Glutamatergic neuron (in vitro differentiated cells): Measurements from ENCODE around the gene GNG11. TPM values are rescaled to one million over a fixed set of nuclear protein-coding genes. Genes with fewer than 3 reads are reported as not detected.

Experiments
- DNase-seq: peaks from one replicate; pipeline ENCODE4 v3.0.0; 2022
- H3K27ac Mint-ChIP-seq: one replicate; pipeline ENCODE4 v1.8.0; 2020; ENCODE audit warnings: mild to moderate bottlenecking, mixed read lengths, inconsistent platforms; ENCODE audit not compliant: unreplicated experiment
- H3K27me3 Mint-ChIP-seq: one replicate; pipeline ENCODE4 v1.8.0; 2020; ENCODE audit warnings: mild to moderate bottlenecking, moderate library complexity, mixed read lengths, inconsistent platforms; ENCODE audit not compliant: unreplicated experiment
- H3K36me3 Mint-ChIP-seq: one replicate; pipeline ENCODE4 v1.8.0; 2020; ENCODE audit warnings: mild to moderate bottlenecking, mixed read lengths, inconsistent platforms; ENCODE audit not compliant: unreplicated experiment
- H3K4me1 Mint-ChIP-seq: one replicate; pipeline ENCODE4 v1.8.0; 2020; ENCODE audit warnings: mild to moderate bottlenecking, low read depth, mixed read lengths, inconsistent platforms; ENCODE audit not compliant: unreplicated experiment
- H3K4me3 Mint-ChIP-seq: one replicate; pipeline ENCODE4 v1.8.0; 2020; ENCODE audit warnings: mild to moderate bottlenecking, mixed read lengths, inconsistent platforms; ENCODE audit not compliant: unreplicated experiment
- H3K9me3 Mint-ChIP-seq: one replicate; pipeline ENCODE4 v1.8.0; 2020; ENCODE audit warnings: mild to moderate bottlenecking, moderate library complexity, mixed read lengths, inconsistent platforms; ENCODE audit not compliant: unreplicated experiment
- total RNA-seq: library from RNA; stranded (reverse); fragmentation: NEBNext Ultra II Directional; extraction: Animal tissue kit (Norgen Biotek cat#: 25700); gene quantifications from one replicate; pipeline ENCODE4 v1.2.1, GENCODE V29; 2021; ENCODE audit not compliant: unreplicated experiment
- TF ChIP-seq, protein P1 (sequence below): fragments of 200-600 bp; sonication (generic); IDR thresholded peaks from one replicate; pipeline ENCODE4 v1.5.0; 2021; ENCODE audit not compliant: partially characterized antibody, unreplicated experiment

GNG11 gene
- total RNA-seq, 1 donor from 2014 or later, result 0.56 TPM

DNA sequence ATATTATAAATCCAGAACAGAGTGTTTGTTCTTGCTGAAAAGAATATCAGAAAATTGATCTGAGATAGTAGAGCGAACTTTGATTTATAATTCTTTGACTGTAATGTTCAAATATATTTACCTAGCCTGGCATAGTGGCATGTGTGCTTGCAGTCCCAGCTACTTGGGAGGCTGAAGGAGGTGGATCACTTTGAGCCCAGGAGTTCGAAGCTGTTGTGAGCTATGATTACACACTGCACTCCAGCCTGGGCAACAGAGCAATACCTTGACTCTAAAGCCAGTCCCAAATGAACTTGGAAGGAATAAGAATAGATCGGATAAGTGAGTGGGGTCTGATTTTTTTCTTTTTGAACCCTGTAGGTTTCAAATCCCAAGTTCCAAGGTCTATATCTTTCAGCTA lies 23.5 kb downstream of the GNG11 start:
- Mint-ChIP-seq H3K9me3 (peaks cover 2% of the 10 kb centered on the region), H3K4me1 (no peaks in the 10 kb centered on the region), H3K4me3 (no peak overlapping the region), H3K36me3 (no peaks in the 10 kb centered on the region), H3K27me3 (no peaks in the 10 kb centered on the region), H3K27ac (no peak overlapping the region)
- TF ChIP-seq, protein P1, sequence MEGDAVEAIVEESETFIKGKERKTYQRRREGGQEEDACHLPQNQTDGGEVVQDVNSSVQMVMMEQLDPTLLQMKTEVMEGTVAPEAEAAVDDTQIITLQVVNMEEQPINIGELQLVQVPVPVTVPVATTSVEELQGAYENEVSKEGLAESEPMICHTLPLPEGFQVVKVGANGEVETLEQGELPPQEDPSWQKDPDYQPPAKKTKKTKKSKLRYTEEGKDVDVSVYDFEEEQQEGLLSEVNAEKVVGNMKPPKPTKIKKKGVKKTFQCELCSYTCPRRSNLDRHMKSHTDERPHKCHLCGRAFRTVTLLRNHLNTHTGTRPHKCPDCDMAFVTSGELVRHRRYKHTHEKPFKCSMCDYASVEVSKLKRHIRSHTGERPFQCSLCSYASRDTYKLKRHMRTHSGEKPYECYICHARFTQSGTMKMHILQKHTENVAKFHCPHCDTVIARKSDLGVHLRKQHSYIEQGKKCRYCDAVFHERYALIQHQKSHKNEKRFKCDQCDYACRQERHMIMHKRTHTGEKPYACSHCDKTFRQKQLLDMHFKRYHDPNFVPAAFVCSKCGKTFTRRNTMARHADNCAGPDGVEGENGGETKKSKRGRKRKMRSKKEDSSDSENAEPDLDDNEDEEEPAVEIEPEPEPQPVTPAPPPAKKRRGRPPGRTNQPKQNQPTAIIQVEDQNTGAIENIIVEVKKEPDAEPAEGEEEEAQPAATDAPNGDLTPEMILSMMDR, result no peak
- DNase-seq, result no peak

DNA sequence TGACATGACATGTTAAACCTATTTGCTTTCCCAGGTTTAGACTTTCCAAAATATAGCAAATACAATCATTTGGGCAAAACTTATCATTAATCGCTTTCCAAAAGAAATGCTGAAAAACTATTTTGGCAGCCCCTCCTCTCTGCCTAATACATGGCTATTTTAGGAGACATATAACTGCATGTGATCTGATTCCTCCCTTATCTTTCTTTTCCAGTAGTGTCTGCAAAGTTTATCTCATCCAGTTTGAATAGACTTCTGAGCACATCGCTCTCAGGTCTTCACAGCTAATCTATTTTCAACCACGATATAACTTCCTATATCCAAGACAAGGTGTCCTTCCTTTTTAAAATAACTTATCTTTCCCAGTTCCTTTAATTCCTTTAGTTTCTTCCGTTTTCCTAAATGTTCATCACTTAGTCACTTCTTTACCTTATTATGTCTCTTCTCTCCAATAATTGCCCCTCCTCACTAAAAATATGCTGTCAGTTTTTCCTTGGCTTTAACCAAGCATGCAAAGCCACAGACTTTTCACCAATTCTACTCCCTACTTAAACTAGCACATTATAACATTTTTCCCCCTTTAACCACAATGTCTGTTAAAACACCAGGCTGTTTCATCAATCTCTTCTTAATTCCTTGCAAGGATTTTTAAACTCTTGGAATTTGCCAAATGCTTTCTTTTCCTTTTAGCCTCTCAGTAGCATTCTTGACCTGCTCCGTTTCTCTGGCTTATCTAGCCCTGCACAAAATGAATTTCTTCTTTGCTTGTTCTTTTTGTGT lies 24.4 kb downstream of the GNG11 start:
- Mint-ChIP-seq H3K4me3 (no peak overlapping the region), H3K36me3 (no peaks in the 10 kb centered on the region), H3K27ac (no peak overlapping the region), H3K4me1 (no peaks in the 10 kb centered on the region), H3K9me3 (peaks cover under 1% of the 10 kb centered on the region), H3K27me3 (no peaks in the 10 kb centered on the region)
- no peak for DNase-seq
- TF ChIP-seq, protein P1, result no peak

DNA sequence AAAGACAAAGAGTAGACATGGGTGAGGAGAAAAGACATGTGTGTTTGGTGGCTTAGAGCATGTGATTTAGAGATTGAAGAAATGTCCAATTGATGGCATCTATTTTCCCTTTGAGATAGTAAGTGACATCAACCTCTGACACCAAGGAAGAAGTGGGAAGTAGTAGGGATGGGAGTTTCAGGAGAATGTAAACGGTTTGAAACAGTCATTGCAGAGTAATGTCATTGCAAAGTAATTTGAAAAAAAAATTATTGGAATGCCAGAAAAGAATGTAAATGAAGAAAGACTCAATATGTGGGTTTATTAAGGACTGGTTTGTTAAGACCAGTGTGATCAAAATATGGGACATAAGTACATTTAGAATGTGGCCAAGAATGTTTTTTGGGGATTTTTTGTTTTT lies 26.6 kb downstream of the GNG11 start:
- TF ChIP-seq, protein P1, result no peak
- Mint-ChIP-seq H3K4me3 (no peak overlapping the region), H3K27ac (no peak overlapping the region), H3K27me3 (no peaks in the 10 kb centered on the region), H3K36me3 (no peaks in the 10 kb centered on the region), H3K4me1 (no peaks in the 10 kb centered on the region), H3K9me3 (no peaks in the 10 kb centered on the region)
- no peak for DNase-seq

- TF ChIP-seq, protein P1, result no peak
- DNase-seq, result no peak
- H3K9me3 Mint-ChIP-seq, result no peaks in the 10 kb centered on the region
- H3K4me1 Mint-ChIP-seq, result no peaks in the 10 kb centered on the region
- no peaks in the 10 kb centered on the region for H3K27me3 Mint-ChIP-seq
- no peak overlapping the region for H3K4me3 Mint-ChIP-seq
- H3K27ac Mint-ChIP-seq, result no peak overlapping the region
- H3K36me3 Mint-ChIP-seq, result no peaks in the 10 kb centered on the region
Observed at GRCh38 chr7:93948873-93949272, 27.3 kb downstream of the GNG11 start.

DNA sequence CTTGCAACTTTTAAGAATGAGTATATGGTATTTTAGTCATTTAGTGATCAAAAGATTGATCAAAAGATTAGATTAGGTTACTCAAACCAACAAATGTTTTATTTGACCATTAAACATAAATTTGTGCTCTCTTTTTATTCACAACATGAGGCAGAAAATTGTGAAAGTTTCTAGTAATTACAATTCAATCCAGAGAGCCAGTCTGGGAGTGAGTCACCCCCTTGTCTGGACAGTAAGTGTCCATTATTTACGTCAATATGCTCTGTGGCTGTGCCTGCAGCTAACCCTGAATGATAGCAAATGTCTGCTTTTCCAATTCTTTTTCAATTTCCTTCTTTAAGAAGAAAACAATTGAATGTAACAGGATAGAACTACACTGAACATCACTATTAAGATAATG lies 27.9 kb downstream of the GNG11 start:
- Mint-ChIP-seq H3K4me1 (no peaks in the 10 kb centered on the region), H3K9me3 (no peaks in the 10 kb centered on the region), H3K4me3 (no peak overlapping the region), H3K27me3 (no peaks in the 10 kb centered on the region), H3K27ac (no peak overlapping the region), H3K36me3 (no peaks in the 10 kb centered on the region)
- TF ChIP-seq, protein P1, result no peak
- no peak for DNase-seq
